ENCODE results near the gene NCOA4. TPM values are rescaled to one million over a fixed set of nuclear protein-coding genes. Genes with fewer than 3 reads are reported as not detected.

The NCOA4 gene
- 149 and 237 TPM in 2 replicates for total RNA-seq

DNA sequence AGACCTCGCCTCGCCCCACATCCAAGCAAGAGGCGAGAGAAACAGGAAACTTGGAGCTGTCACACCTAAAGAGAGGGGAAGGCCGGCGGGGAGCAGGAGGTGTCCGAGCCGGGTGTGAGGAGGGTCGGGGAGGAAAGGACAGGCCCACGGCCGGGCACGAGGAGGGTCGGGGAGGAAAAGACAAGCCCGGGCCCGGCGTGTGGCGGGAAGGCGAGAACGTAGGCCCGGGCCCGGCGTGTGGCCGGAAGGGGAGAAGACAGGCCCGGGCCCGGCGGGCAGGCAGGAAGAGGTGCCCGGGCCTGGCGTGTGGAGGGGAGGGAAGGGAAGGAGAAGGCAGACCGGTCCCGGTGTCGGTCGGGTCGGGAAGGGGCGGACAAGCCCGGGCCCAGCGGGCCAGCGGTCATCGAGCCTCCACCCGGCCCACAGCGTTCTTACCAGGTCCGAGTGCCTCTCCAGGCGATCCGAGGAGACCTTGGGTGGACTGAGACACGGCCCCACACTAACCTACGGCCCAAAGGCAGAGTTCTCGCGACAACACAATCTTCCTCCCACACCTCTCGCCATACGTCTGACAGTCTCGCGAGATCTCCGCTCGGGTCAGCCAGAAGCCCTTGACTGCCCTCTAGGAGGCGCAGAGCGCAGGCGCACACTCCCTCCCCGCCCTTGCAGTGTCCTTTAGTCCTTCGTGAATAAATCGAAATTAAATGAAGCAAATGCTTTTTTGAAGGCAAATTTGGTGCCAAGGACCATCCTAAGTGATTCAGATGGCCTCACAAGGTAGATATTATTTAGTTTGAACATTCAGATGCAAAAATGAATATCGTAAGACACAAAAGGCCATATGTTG lies at the start of gene NCOA4:
TSS of gene NCOA4 (minus strand) at position 533 of the 847 bp plus-strand sequence. CDS start 13,943 bp downstream, outside the sequence.

DNA sequence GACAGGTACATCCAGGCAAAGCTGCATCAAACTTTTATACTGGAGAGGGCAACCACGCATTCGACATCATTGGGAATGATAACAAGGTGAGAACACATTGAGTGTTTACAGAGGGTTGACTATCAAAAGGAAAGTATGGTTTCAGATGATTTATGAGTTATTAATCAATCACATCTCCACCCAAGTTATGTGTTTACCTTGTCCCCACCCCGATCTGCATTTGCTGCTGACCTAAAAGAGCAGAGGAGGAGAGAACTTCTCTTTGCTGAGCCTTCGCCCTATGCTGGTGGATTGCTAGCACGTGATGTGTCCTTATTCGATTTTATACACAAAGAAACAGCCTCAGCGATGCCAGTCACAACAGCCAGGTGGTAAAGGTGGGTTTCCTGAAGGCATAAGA lies 15.8 kb upstream of the NCOA4 start, which contains the start of gene MSMB:
TSS of gene MSMB (minus strand) at position 9 of the 400 bp plus-strand sequence. CDS start 32 bp downstream, outside the sequence.

DNA sequence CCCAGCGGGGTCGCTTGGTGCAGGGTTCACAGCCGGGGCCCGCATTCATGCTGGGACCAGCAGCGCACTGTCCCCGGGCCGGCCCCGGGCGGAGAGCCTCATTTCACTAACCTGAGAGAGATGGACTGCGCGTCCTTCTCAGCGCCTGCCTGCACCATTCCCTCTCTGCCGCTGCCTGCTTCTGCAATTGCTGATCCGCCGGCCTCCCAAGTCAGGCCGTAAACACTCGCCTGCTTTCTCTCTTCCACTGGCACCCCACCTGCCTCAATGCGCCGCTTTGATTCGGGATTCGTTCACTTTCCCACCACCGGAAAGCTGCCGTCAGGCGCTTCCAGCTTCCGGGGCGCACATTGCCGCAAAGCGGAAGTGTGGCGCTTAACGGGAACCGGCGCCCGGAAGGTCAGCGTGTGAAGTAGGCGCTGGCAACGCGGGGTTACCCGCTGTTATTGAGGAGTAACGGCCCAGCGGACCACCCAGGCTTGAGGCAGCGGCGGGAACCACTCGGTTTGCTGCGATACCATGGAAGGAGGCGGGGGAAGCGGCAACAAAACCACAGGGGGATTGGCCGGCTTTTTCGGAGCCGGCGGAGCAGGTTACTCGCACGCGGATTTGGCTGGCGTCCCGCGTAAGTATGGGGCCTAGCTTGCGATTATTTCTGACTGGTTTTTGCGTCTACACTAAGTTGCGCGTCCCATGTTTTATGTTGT lies 58.2 kb downstream of the NCOA4 start, which contains the start of gene TIMM23:
TSS of gene TIMM23 (plus strand) at position 384 of the 707 bp plus-strand sequence. CDS start at position 520, 136 bp downstream.

Other genes starting within 250 kb of the NCOA4 start
- gene AGAP4, start 183.1 kb downstream of the NCOA4 start, total RNA-seq = 3.9 and 6.4 TPM in 2 replicates
- 65.6 and 74.2 TPM in 2 replicates for gene TIMM23, start 58.1 kb downstream of the NCOA4 start, total RNA-seq
- gene MSMB, start 15.6 kb upstream of the NCOA4 start, total RNA-seq = not detected in 2 replicates

All from smooth muscle cell of the umbilical artery (primary cell).